EH (cell line): ENCODE data around the gene CENPV.
"Not testable (repeated sequence)": the region's sequence is repeated elsewhere in the genome, so short reads cannot be mapped to it uniquely, and the experiment has no call there.

Source experiments
- DNase-seq: peaks from one replicate; pipeline ENCODE4 v3.0.0-alpha.2; 2015; ENCODE audit warnings: low read depth

Gene CENPV

DNA sequence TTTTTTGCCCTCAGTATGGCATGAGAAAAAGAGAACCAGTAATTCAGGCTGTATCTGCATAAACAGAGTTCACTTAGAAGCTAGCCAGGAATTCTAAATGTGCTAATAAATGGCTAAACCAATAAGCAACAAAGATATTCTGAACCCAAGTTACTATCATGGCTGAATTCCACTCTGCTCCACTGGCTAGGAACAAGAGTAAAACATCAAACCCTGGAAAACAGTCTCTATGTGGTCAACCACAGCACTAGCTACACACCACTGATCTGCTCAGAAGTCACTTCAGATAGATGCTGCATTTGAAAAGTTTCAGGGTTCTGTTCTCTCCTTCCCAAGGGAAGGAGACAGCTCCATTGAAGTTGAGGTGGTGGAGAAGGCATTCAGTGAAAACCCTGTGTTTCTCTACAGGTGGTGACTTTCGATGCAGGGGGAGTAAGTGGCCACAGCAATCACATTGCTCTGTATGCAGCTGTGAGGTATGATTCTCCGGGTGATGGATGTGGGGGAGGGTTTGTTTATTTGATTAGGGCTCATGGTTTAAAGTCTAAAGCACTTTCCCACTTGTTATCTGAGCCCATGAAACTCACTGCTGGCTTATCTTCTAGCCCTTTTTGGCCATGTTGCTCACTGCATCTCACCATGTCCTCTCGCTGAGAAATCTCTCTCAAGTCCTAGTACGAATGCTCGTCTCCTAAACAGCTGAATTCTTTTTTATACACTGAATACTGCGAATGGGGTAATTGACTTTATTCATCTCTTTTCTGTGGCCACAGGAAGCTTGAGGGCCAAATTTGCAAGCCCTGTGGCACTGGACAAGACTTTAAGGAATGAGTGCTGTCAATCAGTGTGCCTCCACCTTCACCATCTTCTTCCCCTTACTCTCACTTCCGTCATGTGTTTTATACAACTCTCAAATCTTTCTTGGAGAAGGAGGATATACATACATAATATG lies 39.9 kb downstream of the CENPV start:
- DNase-seq: no peak

DNA sequence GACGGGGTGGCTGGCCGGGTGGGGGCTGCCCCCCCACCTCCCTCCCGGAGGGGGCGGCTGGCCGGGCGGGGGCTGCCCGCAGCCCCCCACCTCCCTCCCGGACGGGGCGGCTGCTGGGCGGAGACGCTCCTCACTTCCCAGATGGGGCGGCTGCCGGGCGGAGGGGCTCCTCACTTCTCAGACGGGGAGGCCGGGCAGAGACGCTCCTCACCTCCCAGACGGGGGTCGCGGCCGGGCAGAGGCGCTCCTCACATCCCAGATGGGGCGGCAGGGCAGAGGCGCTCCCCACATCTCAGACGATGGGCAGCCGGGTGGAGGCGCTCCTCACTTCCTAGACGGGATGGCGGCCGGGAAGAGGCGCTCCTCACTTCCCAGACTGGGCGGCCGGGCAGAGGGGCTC lies 41.2 kb downstream of the CENPV start:
- not testable (repeated sequence) for DNase-seq

DNA sequence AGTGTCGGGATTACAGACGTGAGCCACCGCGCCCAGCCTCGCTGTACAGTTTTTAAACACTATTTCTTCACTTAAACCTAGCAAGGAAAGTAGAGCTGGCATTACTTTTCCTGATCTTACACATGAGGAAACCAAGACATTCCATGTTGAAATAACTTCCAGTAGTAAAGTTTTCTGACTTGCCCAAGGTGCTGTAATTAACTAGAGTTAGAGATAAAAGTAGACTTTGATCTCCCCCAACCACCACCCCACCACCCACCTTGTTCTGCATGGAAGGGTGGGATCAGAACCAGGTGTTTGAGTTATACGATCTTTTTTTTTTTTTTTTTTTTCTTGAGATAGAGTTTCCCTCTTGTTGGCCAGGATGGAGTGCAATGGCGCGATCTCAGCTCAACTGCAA lies 47.1 kb downstream of the CENPV start:
- DNase-seq: no peak

DNA sequence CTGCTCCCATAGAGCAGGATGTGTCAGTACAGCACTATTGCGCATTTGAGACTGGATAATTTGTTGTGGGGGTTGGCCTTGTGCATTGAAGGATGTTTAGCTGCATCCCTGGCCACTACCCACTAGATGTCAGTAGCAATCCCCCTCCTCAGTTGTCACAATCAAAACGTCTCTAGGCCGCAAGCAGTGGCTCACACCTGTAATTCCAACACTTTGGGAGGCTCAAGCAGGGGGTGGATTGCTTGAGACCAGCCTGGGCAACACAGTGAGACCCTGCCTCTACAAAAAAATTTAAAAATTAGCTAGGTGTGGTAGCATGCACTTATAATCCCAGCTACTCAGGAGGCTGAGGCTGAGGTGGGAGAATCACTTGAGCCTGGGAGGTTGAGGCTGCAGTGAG lies 48.4 kb downstream of the CENPV start:
- DNase-seq: peak; percentile 40

DNA sequence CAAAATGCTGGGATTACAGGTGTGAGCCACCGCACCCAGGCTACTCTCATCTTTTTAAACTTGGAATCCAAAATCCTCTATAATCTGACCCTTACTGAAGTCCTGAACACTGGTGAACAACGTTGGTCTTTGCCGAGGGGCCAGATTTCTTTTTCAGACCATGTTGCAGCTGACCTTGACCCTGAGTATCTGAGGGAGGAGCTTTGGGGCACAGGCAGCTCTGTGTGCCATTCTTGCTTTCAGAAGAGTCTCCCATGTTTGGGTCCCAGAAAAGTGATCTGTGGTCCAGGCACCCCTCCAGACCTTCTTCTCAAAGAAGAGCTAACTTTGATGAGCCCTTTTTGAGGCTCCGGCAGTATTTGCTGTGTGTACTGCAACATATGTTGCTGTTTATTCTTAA lies 50.4 kb downstream of the CENPV start:
- DNase-seq: no peak

DNA sequence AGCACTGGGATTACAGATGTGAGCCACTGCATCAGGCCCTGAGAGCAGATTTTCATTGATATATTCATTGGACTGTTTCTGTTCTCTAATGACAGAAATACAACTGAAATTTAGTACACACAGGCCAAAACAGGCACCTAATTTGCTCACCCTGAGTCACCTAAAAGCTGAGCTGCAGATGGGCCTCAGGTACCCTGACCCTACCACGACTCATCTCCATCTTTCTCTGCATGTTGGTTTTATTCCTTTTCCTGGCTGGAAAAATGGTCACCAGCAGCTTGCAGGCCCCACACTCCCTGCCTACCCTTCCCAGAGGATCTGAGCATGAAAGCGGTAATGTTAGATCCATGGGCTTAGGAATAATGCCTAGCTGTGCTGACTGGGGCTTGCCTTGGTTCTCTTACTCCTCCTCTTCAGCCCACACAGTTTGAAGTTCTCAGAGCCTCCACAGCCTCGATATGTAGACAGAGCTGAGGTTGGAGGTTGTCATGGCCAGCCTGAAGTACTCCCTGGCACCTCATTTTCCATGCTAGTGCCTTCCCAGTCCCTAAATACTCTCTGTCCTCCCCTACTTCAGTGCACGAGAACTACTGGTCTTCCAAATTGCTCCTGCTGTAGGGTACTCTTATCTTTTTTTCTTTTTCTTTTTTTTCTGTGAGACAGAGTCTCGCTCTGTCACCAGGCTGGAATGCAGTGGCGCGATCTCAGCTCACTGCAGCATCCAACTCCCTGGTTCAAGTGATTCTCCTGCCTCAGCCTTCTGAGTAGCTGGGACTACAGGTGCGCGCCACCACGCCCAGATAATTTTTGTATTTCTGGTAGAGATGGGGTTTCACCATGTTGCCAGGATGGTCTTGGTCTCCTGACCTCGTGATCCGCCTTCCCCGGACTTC lies 51.1 kb downstream of the CENPV start:
- DNase-seq: no peak

DNA sequence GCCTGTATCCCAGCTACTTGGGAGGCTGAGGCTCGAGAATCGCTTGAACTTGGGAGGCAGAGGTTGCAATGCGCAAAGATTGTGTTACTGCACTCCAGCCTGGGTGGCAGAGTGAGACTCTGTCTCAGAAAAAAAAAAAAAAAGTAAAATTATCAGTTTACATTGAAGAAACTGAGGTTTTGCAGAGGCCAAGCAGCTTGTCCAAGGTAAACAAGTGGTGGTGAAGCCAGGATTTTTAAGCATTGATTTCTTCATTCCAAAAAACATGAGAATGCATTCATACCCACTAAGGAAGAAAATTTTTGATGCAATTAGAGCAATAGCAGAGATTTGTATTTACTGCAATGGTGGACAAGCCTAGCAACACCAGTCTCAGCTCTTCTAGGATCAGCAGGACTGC lies 52.7 kb downstream of the CENPV start:
- no peak for DNase-seq

DNA sequence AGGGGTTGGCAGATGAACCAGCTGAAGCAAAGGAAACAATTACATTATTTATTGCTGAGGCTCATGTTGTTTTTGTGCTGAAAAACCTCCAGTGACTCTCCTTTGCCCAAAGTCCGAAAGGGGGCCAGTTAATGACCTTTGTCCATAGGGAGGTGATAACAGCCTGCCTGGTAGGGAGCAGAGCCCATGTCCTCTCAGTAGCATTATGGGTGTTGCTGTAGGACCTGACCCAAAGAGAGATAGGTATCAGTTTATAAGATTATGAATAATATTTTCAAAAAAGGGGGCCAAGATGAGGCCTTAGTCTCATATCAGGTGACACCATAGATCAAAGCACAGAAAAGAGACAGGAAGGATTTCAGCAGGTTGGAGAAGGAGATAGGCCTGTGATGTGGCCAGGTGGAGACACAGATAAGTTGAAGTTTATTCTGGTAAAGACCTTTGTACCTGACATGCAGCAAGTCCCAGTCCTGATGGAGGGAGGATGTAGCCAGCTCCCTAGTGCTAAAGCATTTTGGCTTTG lies 55.1 kb downstream of the CENPV start:
- no peak for DNase-seq

DNA sequence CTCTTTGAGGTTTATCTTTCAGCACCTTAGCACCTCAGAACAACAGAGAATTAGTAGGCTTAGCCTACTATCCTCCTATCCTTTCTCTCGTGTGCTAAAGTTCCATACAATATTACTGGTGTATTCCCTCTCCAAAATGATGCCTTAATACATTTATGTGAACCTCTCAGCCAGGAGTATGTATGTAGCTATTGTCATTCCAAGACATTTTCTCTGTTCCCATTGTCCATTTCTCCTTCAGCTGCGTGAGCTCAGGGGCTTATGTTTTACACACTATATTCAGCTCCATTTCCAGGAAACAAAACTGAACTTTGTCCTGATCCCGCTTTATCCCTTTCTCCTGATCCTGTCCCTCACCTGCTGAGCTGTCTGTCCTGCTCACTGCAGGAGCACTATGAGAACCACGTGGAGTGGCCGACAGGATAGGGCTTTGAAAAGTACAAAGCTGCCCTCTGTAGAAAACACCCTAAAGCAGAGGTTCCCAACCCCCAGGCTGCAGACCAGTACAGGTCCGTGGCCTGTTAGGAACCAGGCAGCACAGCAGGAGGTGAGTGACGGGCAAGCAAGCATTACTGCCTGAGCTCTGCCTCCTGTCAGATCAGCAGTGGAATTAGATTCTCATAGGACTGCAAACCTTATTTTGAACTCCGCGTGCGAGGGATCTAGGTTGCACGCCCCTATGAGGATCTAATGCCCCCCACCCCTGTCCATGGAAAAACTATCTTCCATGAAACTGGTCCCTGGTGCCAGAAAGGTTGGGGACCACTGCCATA lies 55.7 kb downstream of the CENPV start:
- no peak for DNase-seq

DNA sequence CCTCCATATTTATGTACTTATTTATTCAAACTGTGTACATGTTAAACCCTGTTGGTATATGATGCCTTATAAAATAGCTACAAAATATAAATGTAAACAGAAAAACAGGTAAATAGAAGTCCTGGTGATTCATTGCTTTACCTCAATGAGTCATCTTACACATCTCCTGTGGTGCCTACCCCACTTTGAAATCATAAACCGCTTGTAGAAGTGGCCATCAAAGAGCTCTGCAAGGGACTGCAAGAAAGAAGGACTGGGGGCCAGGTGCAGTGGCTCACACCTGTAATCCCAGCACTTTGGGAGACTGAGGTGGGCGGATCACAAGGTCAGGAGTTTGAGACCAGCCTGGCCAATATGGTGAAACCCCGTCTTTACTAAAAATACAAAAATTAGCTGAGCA lies 57.2 kb downstream of the CENPV start:
- DNase-seq: not testable (repeated sequence)

DNA sequence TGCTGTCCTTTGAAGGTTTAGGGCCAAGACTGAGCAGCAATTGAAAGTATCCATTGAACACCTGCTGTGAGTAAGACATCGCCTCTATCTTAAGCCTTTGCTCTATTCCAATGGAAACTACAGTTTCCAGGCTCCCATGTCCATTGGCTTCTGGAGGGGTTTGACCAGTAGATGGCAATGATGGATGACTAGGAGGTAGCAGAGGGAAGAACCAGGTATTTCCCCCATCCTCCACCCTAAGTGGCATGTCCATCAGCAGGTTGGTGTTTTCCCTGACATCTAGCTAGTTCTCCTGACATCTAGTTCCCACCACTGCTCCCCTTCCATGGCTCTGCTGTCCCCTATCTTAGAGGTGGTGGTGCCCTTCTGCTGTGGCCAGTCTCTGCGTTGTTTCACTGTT lies 58.7 kb downstream of the CENPV start:
- DNase-seq: no peak

DNA sequence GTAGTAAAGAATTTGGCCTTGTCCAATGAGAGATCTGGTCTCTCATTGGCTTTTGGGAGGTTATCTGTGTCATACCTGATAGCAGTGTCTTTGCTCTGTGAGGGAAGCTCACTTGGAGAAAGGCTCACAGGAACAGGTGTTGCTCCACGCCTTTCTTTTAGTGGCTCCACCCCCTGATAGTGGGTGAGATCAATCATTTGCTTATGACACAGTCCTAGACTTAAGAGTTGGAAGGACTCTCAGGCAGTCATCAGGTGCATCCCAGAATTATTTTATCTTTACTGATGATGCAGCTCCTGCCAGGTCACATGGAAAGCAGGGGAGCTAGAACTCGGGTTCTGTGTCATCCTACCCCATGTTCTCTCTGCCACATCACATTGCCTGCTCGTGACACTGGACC lies 59.3 kb downstream of the CENPV start:
- no peak for DNase-seq
